DMS 273 treated with DMSO at 0.1 percent for 48 hours (cell line): Measurements from ENCODE around the gene CHRNE.
"Not testable (repeated sequence)": the region's sequence is repeated elsewhere in the genome, so short reads cannot be mapped to it uniquely, and the experiment has no call there.

ENCODE experiments used
- DNase-seq: peaks from one replicate; lab custom pipeline; 2025; lab: John Stamatoyannopoulos, UW

Gene CHRNE

DNA sequence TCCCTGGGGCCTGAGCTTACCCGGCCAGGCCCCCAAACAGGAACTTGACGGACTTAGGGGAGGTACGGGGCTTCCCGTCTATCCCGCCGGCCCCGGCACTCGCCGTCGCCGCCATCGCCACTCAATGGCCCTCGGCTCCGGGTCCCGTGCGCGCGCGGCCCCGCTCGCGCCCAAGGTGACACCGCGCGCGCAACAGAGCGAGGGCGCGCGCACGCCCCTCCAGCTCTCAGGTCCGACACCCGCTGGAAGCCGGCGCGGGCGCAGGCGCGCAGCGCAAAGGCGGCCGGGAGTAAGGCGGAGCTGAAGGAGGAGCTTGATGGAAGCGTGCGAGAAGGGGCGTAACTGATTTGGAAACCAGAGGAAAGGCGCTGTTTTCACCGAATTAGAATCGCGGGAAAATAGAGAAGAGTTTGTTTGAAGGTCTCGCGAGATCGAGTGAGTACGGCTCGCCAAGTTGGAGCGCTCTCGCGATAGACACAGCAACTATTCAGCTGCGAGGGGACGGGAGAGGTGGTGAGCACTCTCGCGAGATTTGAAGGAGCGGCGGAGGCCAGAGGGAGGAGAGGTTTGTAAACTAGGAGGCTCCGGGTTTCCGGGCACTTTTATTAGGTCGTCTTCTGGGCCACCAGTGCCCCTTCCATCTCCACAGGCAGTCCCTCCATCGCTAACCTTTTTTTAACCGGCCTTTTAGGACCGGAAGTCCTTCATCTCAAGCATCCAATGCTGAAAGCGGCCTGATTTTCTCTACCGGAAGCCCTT is 37.1 kb upstream of the CHRNE start, which contains the start of the genes RNF167 and SLC25A11:
Gene RNF167, plus strand, starts transcription at position 473 of the 759 bp plus-strand sequence. CDS start 642 bp downstream, outside the sequence.
Gene SLC25A11, minus strand, starts transcription at position 251 of the 759 bp plus-strand sequence. Its CDS starts 136 bp downstream, at position 115.
- peak; percentile 99 for DNase-seq

DNA sequence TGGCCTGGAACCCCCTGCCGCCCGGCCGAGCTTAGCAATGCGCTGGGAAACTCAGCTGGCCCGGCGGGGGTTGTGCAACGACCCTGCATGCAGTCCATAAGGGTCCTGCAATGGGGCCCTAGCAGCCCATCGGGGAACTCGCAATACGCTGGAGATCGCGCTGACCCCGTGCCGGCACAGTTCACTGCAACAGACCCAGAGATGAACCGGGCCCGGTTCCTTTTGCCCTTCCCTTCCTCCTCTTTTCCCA is 36.6 kb upstream of the CHRNE start:
- no peak for DNase-seq

DNA sequence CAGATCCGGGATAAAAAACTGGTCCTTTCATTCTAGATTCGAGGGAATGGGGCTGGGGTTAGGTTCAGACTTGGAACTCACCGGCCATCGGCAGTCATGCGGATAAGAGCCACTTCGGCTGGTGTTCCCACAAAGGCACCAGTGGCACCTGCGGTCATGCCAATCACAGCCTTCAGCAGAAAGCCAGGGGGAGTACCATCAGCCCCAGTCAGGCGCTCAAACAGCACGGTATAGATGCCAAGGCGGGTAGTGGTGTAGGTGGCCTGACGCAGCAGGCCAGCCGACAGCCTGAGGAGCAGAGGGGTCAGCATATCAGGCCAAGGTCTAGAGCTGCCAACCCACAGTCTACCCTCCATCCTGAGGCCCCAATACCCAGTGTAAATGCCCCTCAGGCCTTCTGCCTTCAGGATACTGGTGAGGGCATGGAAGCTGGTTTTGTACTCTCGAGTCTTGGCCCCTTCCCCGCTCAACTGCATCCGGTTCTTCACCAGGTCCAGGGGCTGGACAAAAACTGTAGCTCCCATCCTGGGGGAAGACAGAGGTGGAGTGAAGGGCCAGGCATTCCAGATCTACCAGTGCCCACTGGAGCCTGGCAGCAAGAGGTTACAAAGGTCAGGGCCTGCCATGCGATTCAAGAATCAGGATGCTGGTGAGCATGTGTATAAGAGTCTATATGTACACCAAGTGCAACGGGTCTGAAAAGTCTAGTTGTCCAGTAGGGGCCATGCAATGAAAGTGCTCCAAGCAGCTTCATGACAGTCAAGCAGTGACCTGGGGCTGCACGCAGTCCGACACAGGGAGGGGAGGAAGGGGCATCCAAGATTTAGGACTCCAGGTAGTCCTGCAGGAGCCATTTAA is 36.0 kb upstream of the CHRNE start:
- no peak for DNase-seq

DNA sequence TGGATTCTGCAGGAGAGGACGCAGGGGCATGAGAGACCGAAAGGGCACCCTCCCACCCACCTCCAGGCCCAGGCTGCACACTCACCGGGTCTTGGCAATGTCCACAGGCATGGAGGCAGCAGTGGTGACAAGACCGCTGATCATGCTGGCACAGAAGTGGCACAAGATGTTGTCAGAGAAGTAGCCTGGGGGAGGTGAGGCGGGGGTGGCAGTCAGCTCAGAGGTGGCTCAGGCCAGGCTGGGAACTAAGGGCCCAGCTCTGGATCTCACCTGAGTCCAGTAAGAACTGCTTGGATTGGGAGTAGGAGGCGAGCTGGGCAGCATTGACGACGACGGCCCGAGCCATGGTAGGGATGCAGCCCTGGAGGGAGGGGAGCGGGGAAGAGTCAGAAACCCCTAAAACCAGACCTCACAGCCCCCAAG is 35.2 kb upstream of the CHRNE start:
- no peak for DNase-seq

DNA sequence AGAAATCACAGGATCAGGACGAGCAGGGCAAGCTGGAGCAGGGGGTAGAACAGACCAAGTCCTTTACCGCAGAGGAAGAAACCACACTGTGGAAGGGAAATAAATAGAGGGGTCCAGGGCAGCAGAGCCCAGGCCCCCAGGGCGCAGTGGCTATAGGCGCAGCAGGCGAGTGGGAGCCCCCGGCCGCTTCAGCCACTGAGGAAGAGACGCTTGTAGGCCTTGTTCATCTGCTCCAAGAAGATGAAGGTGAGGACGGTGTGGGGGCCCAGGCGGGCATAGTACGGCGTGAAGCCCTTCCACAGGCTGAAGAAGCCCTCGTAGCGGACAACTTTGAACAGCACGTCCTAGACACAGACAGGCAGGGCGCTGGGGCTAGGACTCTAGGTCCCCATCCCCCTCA is 34.7 kb upstream of the CHRNE start:
- DNase-seq = no peak

DNA sequence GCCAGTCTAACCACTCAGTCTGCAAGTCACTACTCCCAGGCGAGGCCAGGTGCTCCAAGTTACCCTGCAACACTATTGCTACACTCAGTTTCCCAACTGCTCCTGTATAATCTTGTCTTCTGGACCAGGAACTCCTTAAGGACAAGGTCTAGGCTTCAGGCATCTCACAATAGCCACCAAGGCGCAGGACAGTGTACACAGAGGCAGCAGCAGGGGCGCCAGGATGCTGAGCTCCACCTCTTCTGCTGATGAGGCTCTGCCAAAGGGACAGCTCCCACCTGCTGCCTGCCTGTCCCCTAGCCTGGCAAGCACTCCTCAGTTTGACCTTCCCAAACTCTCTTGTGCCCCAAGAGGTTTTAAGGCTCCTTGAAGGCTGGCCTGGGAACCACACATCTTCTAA is 33.5 kb upstream of the CHRNE start:
- DNase-seq = no peak

DNA sequence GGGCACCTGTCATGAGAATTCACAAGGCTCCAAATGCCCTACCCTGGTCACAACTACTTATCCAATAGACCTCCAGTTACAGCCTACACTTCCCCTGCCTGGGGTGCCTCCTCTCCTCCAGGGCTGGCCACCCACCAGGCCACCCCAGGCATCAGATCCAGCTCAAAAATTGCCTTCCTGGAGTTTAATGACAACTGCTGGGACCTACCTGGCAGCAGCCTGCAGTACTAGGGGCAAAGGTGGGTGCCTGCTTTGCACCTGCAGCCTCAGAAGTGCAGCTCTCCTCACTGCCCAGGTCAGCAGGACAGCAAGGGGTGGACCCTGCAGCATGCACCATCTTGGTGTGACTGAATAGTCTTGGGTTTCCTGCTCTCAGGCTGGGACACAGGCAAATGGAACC is 32.8 kb upstream of the CHRNE start:
- DNase-seq = no peak

DNA sequence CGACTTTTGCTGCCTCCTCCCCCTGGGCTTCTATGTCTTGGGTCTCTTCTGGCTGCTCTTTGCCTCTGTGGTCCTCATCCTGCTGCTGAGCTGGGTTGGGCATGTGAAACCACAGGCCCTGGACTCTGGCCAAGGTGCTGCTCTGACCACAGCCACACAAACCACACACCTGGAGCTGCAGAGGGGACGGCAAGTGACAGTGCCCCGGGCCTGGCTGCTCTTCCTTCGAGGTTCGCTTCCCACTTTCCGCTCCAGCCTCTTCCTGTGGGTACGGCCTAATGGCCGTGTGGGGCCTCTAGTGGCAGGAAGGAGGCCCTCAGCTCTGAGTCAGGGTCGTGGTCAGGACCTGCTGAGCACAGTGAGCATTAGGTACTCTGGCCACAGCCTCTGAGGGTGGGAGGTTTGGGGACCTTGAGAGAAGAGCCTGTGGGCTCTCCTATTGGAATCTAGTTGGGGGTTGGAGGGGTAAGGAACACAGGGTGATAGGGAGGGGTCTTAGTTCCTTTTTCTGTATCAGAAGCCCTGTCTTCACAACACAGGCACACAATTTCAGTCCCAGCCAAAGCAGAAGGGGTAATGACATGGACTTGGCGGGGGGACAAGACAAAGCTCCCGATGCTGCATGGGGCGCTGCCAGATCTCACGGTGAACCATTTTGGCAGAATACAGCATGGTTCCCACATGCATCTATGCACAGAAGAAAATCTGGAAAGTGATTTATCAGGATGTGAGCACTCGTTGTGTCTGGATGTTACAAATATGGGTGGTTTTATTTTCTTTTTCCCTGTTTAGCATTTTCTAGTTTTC is 31.5 kb upstream of the CHRNE start:
- no peak for DNase-seq

DNA sequence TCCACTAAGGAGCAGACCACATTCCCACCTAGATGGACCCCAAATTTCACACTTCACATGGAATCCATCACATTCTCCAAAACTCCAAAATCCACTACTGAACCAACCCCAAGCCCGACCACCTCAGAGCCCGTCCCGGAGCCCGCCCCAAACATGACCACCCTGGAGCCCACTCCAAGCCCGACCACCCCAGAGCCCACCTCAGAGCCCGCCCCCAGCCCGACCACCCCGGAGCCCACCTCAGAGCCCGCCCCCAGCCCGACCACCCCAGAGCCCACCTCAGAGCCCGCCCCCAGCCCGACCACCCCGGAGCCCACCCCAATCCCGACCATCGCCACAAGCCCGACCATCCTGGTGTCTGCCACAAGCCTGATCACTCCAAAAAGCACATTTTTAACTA is 30.7 kb upstream of the CHRNE start:
- no peak for DNase-seq

DNA sequence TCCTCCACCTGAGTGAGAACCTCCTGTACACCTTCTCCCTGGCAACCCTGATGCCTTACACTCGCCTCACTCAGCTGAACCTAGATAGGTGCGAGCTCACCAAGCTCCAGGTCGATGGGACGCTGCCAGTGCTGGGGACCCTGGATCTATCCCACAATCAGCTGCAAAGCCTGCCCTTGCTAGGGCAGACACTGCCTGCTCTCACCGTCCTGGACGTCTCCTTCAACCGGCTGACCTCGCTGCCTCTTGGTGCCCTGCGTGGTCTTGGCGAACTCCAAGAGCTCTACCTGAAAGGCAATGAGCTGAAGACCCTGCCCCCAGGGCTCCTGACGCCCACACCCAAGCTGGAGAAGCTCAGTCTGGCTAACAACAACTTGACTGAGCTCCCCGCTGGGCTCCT is 29.9 kb upstream of the CHRNE start:
- DNase-seq = no peak

DNA sequence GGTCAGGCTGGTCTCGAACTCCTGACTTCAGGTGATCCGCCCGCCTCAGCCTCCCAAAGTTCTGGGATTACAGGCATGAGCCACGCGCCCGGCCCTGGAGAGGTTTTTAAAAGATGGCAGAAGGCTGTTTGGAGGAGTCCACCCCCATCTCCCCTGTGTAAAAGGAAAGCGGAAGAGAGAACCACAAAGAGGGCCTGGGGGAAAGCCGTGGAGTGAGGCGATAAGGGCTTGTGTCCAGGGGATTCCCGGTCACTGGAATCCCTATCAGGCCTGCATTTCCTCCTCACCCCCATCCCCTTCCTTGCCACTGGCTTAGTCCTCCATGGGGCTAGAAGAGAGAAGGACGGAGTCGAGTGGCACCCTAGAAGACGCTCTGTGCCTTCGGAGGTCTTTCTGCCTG is 29.1 kb upstream of the CHRNE start, which contains the start of gene GP1BA:
Gene GP1BA, plus strand, starts transcription at position 315 of the 400 bp plus-strand sequence. CDS start 328 bp downstream, outside the sequence.
- DNase-seq = no peak

DNA sequence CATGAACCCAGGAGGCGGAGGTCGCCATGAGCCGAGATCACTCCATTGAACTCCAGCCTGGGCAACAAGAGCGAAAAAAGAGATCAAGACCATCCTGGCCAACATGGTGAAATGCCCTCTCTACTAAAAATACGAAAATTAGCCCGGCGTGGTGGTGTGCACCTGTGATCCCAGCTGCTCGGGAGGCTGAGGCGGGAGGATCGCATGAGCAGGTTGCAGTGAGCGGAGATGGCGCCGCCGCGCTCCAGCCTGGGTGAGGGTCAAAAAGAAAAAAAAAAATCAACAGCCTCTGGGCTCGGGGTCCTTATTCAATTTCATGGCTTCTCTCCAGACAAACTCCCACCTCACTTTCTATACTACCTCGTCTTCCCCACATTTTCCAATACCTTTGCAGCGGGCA is 26.0 kb upstream of the CHRNE start:
- DNase-seq = no peak

DNA sequence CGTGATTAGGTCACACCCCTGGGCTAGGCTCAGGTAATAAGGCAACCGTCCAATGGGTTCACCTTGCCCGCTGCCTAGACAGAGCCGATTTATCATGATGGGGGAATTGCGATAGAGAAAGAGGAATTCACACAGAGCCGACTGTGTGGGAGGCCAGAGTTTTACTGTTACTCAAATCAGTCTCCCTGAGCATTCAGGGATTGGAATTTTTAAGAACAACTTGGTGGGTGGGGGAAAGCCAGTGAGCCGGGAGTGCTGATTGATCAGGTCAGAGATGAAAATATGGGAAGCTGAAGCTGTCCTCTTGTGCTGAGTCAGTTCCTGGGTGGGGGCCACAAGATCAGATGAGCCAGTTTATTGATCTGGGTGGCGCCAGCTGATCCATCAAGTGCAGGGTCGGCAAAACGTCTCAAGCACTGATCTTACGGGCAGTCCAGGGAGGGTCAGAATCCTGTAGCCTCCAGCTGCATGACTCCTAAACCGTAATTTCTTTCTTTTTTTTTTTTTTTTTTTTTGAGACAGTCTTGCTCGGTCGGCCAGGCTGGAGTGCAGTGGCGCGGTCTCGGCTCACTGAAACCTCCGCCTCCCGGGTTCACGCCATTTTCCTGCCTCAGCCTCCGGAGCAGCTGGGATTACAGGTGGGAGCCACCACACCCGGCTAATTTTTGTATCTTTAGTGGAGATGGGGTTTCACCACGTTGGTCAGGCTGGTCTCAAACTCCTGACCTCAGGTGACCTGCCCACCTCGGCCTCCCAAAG is 23.9 kb upstream of the CHRNE start:
- DNase-seq = not testable (repeated sequence)

DNA sequence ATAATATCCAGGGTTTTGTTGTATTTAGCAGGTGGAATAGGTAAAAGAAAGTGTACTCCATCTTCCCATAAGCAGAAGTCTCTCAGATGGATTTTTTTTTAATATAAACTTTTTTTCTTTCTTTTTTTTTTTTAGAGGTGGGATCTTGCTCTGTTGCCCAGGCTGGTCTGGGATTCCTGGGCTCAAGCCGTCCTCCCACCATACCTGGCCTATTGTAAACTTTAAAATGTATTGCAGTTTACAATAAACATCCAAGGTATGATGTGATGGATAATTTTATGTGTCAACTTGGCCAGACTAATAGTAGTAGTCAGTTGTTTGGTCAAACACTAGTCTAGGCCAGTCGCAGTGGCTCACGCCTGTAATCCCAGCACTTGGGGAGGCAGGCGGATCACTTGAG is 18.4 kb upstream of the CHRNE start:
- no peak for DNase-seq

DNA sequence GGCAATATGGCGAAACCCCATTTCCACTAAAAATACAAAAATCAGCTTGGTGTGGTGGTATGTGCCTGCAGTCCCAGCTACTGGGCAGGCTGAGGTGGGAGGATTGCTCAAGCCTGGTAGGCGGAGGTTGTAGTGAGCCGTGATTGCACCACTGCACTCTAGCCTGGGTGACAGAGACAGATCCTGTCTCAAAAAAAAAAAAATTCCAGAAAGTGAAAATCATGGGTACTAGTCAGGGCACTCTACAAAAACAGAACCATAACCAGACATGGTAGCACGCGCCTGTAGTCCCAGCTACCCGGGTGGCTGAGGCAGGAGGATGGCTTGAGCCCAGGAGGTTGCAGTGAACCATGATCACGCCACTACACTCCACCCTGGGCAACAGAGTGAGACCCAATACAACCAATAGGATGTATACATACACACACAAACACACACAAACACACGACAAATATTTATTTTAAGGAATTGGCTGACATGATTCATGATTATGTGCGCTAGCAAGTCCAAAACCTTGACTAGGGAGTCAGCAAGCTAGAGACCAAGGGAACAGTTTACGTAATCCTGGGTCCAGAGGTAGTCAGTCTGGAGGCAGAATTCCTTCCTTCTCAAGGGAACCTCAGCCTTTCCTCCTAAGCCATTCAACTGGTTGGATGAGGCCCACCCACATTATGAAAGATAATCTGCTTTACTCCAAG is 17.6 kb upstream of the CHRNE start:
- DNase-seq = no peak

DNA sequence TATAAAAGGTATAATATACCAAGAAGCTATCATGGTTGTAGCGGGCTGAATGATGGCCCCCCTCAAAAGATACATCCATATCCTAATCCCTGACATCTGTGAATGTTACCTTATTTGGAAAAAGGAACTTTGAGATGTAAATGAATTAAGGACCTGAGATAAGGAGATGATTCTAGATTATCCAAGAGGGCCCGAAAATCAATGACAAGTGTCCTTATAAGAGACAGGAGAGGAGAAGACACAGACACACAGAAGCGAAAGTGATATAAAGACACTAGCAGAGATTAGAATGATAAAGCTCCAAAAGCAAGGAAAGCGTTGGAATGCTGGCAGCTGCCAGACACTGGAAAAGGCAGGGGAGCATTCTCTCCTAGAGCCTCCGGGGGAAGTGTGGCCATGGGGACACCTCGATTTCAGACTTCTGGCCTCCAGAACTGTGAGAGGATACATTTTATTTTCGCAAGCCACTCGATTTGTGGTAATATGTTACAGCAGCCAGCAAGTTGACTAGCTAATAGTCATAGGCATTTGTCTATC is 16.7 kb upstream of the CHRNE start:
- DNase-seq = no peak

DNA sequence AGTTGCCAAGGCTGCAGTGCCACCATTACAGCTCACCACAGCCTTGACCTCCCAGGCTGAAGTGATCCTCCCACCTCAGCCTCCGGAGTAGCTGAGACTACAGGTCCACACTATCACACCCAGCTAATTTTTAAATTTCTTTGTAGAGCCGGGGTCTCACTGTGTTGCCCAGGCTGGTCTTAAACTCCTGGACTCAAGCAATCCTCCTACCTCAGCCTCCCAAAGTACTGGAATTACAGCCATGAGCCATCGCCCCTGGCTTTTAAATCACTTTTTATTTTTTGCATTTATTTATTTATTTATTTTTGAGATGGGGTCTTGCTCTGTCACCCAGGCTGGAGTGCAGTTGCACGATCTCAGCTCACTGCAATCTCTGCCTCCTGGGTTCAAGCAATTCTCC is 11.7 kb upstream of the CHRNE start:
- not testable (repeated sequence) for DNase-seq

DNA sequence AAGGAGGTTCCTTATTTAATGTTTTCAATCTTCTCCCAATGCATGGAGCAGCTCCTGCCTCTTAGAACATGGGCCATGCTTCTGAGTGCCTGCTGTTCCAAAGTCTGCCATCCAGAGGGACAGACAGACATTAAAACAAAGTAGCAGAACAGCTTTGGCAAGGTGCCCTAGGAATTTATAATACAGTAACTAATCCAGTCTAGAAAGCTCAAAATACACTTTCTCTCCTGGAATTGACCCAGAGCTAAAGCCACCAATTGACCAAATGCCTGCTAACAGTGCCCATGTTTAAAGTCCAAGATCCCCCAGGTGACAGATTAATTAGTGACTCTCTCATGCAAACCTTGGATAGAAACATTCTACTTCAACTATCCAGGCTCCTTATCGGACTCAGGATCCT is 11.1 kb upstream of the CHRNE start:
- DNase-seq = no peak

DNA sequence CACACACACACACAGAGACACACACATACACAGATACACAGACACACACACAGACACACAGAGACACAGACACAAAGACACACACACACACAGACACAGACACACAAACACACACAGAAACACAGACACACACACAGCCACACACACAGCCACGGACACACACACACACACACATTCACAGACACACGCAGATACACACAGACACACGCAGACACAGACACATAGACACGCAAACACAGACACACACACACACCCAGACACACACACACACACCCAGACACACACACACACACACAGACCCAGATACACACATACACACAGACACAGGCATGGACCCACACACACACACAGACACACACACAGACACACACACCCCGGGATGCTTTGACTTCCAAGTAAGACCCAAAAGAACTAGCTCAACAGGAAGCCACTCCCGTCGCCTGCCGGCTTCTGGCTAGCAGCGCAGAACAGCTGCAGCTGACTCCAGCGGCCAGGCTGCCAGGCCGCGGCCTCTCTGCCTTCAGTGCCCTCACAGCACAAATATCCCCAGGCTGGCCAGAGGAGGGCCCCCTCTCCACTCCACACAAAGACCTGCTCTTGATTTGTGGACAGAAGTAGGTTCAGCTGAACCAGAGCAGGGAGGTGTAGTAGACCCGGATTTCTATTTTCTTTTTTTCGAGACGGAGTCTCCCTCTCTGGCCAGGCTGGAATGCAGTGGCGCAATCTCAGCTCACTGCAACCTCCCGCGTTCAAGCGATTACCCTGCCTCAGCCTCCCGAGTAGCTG is 6.0 kb upstream of the CHRNE start:
- DNase-seq = peak; percentile 57

DNA sequence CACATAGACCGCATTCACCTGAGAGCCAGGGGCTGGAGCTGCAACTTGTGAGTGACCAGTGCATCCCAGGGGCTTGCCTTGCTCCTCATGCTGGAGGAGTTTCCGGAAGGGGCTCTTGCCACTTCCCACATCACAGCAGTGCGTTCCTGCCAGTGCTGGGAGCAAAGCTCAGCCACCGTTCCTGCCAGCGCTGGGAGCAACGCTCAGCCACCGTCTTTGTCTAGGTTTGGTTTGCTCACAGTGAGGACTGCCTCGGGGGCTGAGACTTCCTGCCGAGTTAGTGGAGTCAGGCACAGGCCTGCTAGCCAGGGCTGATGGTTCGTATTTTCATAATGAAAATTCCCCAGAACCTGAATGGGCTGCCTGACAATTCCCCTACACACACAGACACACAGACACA is 5.4 kb upstream of the CHRNE start:
- no peak for DNase-seq
